ENCODE results near the gene CALHM1. TPM values are rescaled to one million over a fixed set of nuclear protein-coding genes. Genes with fewer than 3 reads are reported as not detected.

Gene CALHM1
- total and polyA plus RNA-seq, 2 experiments from 2014 or later, result 0.11 TPM; not detected in 1

- H3K36me3 ChIP-seq (ENCODE audit: insufficient read depth), result no peaks in the 10 kb centered on the region
- no peak overlapping the region for H3K4me2 ChIP-seq
- H2AFZ ChIP-seq, result no peak overlapping the region
- H3K9me2 ChIP-seq (ENCODE audit: insufficient read depth), result no peaks in the 10 kb centered on the region
- no peaks in the 10 kb centered on the region for H4K20me1 ChIP-seq (replicated peaks; ENCODE audit: insufficient read depth)
- no peak overlapping the region for H3K4me3 ChIP-seq
- no peaks in the 10 kb centered on the region for H3F3A ChIP-seq (replicated peaks; ENCODE audit: low read depth)
- H3K36me3 Mint-ChIP-seq (ENCODE audit: low read depth), result no peaks in the 10 kb centered on the region
- H3K27ac Mint-ChIP-seq, result no peak overlapping the region
- no peak for ATAC-seq
- no peak overlapping the region for H3K4me3 Mint-ChIP-seq
- H3K9me3 Mint-ChIP-seq, result no peaks in the 10 kb centered on the region
- H3K79me2 ChIP-seq (replicated peaks; ENCODE audit: insufficient read depth), result no peaks in the 10 kb centered on the region
- H3K27me3 Mint-ChIP-seq (ENCODE audit: insufficient read depth, low read depth, poor library complexity), result peaks cover 7% of the 10 kb centered on the region
- peaks cover 6% of the 10 kb centered on the region for H3K4me1 Mint-ChIP-seq
- no peak for DNase-seq (ENCODE audit: low spot score)
- H3K27ac ChIP-seq (ENCODE audit: low read depth), result no peak overlapping the region
- no peaks in the 10 kb centered on the region for H3K4me1 ChIP-seq (ENCODE audit: insufficient read depth)
- TF ChIP-seq NANOG (IDR thresholded peaks at IDR 0.05; ENCODE audit: borderline replicate concordance) (no peak), EZH2phosphoT487 (IDR thresholded peaks at IDR 0.05; ENCODE audit: unreplicated experiment) (no peak)
- TF ChIP-seq, protein P1, sequence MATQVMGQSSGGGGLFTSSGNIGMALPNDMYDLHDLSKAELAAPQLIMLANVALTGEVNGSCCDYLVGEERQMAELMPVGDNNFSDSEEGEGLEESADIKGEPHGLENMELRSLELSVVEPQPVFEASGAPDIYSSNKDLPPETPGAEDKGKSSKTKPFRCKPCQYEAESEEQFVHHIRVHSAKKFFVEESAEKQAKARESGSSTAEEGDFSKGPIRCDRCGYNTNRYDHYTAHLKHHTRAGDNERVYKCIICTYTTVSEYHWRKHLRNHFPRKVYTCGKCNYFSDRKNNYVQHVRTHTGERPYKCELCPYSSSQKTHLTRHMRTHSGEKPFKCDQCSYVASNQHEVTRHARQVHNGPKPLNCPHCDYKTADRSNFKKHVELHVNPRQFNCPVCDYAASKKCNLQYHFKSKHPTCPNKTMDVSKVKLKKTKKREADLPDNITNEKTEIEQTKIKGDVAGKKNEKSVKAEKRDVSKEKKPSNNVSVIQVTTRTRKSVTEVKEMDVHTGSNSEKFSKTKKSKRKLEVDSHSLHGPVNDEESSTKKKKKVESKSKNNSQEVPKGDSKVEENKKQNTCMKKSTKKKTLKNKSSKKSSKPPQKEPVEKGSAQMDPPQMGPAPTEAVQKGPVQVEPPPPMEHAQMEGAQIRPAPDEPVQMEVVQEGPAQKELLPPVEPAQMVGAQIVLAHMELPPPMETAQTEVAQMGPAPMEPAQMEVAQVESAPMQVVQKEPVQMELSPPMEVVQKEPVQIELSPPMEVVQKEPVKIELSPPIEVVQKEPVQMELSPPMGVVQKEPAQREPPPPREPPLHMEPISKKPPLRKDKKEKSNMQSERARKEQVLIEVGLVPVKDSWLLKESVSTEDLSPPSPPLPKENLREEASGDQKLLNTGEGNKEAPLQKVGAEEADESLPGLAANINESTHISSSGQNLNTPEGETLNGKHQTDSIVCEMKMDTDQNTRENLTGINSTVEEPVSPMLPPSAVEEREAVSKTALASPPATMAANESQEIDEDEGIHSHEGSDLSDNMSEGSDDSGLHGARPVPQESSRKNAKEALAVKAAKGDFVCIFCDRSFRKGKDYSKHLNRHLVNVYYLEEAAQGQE (IDR thresholded peaks at IDR 0.05; ENCODE audit: unreplicated experiment), result no peak
- no peaks in the 10 kb centered on the region for H3K27me3 ChIP-seq (ENCODE audit: insufficient read depth)
Measured at GRCh38 chr10:103463499-103463898, 4.8 kb upstream of the CALHM1 start.

DNA sequence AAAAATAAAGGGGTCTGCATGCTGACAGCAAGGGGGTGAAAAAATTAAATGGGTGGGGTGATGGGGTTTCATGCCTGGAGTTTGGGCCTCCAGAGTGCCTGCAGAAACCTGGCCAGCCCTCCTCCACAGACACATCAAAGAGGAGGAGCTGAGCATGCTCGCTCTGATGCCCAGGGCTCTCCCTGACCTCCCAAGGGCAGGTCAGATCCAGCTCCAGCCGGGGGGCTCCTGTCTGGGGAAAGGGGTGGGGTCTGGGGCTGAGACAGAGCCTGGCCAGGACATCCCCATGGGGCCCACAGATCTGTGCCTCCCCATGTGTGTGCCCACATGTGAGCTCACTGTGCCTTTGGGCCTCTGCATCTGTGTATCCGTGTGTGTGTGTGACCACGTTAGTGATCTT, 915 bp upstream of the CALHM1 start:
- no peaks in the 10 kb centered on the region for H3K36me3 ChIP-seq (ENCODE audit: insufficient read depth)
- no peak overlapping the region for H3K27ac ChIP-seq (ENCODE audit: low read depth)
- DNase-seq (ENCODE audit: low spot score) (no peak), ATAC-seq (no peak)
- H2AFZ ChIP-seq, result no peak overlapping the region
- H3K9me3 Mint-ChIP-seq, result no peaks in the 10 kb centered on the region; the same call in 2 of the 3 replicates
- H3K36me3 Mint-ChIP-seq (ENCODE audit: low read depth), result no peaks in the 10 kb centered on the region
- peaks cover 18% of the 10 kb centered on the region for H3K27me3 Mint-ChIP-seq (ENCODE audit: insufficient read depth, low read depth, poor library complexity)
- H3K4me2 ChIP-seq, result no peak overlapping the region
- peaks cover 6% of the 10 kb centered on the region for H3K4me1 Mint-ChIP-seq
- H3K9me2 ChIP-seq (ENCODE audit: insufficient read depth), result no peaks in the 10 kb centered on the region
- H3K4me3 Mint-ChIP-seq, result no peak overlapping the region
- no peaks in the 10 kb centered on the region for H3F3A ChIP-seq (replicated peaks; ENCODE audit: low read depth)
- H3K27me3 ChIP-seq (ENCODE audit: insufficient read depth), result no peaks in the 10 kb centered on the region
- TF ChIP-seq EZH2phosphoT487 (IDR thresholded peaks at IDR 0.05; ENCODE audit: unreplicated experiment), result no peak
- TF ChIP-seq, protein P1 (IDR thresholded peaks at IDR 0.05; ENCODE audit: unreplicated experiment), result no peak
- TF ChIP-seq, protein P2, sequence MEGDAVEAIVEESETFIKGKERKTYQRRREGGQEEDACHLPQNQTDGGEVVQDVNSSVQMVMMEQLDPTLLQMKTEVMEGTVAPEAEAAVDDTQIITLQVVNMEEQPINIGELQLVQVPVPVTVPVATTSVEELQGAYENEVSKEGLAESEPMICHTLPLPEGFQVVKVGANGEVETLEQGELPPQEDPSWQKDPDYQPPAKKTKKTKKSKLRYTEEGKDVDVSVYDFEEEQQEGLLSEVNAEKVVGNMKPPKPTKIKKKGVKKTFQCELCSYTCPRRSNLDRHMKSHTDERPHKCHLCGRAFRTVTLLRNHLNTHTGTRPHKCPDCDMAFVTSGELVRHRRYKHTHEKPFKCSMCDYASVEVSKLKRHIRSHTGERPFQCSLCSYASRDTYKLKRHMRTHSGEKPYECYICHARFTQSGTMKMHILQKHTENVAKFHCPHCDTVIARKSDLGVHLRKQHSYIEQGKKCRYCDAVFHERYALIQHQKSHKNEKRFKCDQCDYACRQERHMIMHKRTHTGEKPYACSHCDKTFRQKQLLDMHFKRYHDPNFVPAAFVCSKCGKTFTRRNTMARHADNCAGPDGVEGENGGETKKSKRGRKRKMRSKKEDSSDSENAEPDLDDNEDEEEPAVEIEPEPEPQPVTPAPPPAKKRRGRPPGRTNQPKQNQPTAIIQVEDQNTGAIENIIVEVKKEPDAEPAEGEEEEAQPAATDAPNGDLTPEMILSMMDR (conservative IDR thresholded peaks at IDR 0.05; ENCODE audit: low read depth in 2 of 2), result no peak
- no peak for TF ChIP-seq EZH2 (IDR thresholded peaks at IDR 0.05; ENCODE audit: low read depth, unreplicated experiment)
- TF ChIP-seq JUNB (IDR thresholded peaks at IDR 0.05; ENCODE audit: unreplicated experiment), result no peak
- TF ChIP-seq ZNF331 (CRISPR knock-in tag; IDR thresholded peaks at IDR 0.05; ENCODE audit: low read depth), result no peak
- TF ChIP-seq POLR2AphosphoS5 (IDR thresholded peaks at IDR 0.05; ENCODE audit: low read depth), result no peak
- TF ChIP-seq CREB1 (CRISPR knock-in tag; IDR thresholded peaks at IDR 0.05; ENCODE audit: low read depth), result no peak
- TF ChIP-seq NANOG (IDR thresholded peaks at IDR 0.05; ENCODE audit: borderline replicate concordance), result no peak
- no peak for TF ChIP-seq ZNF114 (CRISPR knock-in tag; IDR thresholded peaks at IDR 0.05)
- TF ChIP-seq, protein P3, sequence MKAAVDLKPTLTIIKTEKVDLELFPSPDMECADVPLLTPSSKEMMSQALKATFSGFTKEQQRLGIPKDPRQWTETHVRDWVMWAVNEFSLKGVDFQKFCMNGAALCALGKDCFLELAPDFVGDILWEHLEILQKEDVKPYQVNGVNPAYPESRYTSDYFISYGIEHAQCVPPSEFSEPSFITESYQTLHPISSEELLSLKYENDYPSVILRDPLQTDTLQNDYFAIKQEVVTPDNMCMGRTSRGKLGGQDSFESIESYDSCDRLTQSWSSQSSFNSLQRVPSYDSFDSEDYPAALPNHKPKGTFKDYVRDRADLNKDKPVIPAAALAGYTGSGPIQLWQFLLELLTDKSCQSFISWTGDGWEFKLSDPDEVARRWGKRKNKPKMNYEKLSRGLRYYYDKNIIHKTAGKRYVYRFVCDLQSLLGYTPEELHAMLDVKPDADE (IDR thresholded peaks at IDR 0.05), result no peak
- no peak for TF ChIP-seq STAT1 (IDR thresholded peaks at IDR 0.05; ENCODE audit: unreplicated experiment)
- no peaks in the 10 kb centered on the region for H4K20me1 ChIP-seq (replicated peaks; ENCODE audit: insufficient read depth)
- no peaks in the 10 kb centered on the region for H3K4me1 ChIP-seq (ENCODE audit: insufficient read depth)
- H3K27ac Mint-ChIP-seq, result no peak overlapping the region
- no peak overlapping the region for H3K4me3 ChIP-seq
- no peaks in the 10 kb centered on the region for H3K79me2 ChIP-seq (replicated peaks; ENCODE audit: insufficient read depth)
